ENCODE data around the gene PERCC1. TPM values are rescaled to one million over a fixed set of nuclear protein-coding genes. Genes with fewer than 3 reads are reported as not detected.

The PERCC1 gene
- total and polyA plus RNA-seq, 11 donors = 0.11 to 0.60 (median 0.34) TPM; not detected in 6

DNA sequence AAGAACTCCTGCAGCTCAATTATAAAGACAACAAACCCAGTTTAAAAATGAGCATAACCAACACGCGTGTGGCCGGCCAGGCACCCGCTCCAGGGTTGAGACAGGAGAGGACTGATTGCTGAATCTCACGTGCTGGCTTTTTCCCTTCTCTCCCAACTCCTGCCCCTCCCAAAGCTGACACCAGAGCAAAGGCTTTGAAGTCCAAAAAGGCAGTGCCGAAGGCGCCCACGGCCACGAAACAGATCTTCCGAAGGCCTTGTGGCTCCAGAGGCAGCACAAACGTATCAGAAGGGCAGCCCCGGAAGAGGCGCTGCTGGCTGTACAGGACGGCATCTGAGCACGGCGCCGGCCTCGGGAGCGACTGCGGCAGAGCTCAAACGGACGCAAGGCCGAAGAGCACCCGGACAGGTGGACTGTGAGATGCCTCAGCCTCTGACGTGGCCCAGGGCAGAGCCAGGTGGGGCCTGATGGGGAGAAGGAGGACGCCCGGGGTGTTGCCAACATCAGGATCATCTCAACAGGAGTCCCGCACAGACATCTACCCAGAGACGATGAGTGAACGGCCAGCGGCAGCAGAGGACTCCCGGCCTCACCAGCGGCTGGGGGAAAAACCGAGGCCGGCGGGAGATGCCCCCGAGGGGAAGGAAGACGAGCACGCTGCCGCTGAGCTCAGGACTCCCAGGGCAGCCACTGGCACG is 33.5 kb downstream of the PERCC1 start:
- Histone ChIP-seq H3K27me3 (no peaks in the 10 kb centered on the region), H3K36me3 (peaks cover 0 to 41% (median 23%) of the 10 kb centered on the region in 9 donors), H3K4me1 (peaks cover 0 to 9% (median 0%) of the 10 kb centered on the region in 12 donors), H3K27ac (no peak overlapping the region), H3K9me3 (no peaks in the 10 kb centered on the region), H3K4me3 (no peak overlapping the region)
- intact Hi-C loops (cut with DNase I) = no loop called here
- 90 to 92% (median 91%) methylated on average over 28 to 41 of the region's 41 CpGs for WGBS, 4 donors
- ATAC-seq = no peak
- DNase-seq = peak in 1 of 5 donors; percentile 55
- TF ChIP-seq, protein P1, sequence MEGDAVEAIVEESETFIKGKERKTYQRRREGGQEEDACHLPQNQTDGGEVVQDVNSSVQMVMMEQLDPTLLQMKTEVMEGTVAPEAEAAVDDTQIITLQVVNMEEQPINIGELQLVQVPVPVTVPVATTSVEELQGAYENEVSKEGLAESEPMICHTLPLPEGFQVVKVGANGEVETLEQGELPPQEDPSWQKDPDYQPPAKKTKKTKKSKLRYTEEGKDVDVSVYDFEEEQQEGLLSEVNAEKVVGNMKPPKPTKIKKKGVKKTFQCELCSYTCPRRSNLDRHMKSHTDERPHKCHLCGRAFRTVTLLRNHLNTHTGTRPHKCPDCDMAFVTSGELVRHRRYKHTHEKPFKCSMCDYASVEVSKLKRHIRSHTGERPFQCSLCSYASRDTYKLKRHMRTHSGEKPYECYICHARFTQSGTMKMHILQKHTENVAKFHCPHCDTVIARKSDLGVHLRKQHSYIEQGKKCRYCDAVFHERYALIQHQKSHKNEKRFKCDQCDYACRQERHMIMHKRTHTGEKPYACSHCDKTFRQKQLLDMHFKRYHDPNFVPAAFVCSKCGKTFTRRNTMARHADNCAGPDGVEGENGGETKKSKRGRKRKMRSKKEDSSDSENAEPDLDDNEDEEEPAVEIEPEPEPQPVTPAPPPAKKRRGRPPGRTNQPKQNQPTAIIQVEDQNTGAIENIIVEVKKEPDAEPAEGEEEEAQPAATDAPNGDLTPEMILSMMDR (IDR thresholded peaks at IDR 0.05) = no peak

DNA sequence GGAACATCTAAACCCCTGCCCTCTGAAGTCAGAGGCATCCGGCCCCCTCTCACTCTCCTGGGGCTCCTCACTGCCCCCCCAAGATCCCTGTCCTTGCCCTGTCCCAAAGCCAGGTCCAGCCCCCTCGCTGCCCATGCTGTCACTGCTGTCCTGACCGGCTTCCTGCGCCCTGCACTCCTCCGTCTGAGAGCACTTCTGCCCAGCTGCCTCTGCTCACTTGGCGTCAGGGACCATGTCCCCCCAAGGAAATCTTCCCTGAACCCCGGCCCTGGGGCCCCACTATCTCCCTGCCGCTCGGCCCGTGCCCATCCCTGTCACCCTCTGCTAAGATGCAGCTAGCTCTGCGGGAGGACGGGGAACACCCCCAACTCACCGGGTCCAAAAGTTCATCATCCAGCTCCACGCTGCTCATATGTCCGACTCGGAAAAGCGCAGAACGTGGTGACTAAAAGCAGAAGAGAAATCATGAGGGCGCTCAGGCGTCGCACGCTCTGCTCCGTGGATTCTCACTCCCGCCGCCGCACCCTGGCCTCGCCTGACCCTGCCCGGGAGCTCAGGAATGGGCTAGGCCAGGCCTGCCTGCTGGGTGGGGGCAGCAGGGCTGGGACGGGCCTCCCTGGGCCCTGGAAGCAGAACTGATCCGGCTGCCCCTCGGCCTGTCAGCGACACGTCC is 34.2 kb downstream of the PERCC1 start:
- DNase-seq (peak in 1 of 5 donors; percentile 52), ATAC-seq (no peak)
- 89 to 93% (median 91%) methylated on average over 28 to 33 of the region's 33 CpGs for WGBS, 4 donors
- TF ChIP-seq POLR2A (IDR thresholded peaks at IDR 0.05) = no peak
- TF ChIP-seq, protein P1 (IDR thresholded peaks at IDR 0.05) = no peak
- H3K4me3 ChIP-seq = no peak overlapping the region
- H3K36me3 ChIP-seq = peaks cover 0 to 39% (median 23%) of the 10 kb centered on the region in 9 donors
- intact Hi-C loops (cut with DNase I) = no loop called here
- peaks cover 0 to 9% (median 0%) of the 10 kb centered on the region in 12 donors for H3K4me1 ChIP-seq
- no peaks in the 10 kb centered on the region for H3K27me3 ChIP-seq
- no peaks in the 10 kb centered on the region for H3K9me3 ChIP-seq
- no peak overlapping the region for H3K27ac ChIP-seq

DNA sequence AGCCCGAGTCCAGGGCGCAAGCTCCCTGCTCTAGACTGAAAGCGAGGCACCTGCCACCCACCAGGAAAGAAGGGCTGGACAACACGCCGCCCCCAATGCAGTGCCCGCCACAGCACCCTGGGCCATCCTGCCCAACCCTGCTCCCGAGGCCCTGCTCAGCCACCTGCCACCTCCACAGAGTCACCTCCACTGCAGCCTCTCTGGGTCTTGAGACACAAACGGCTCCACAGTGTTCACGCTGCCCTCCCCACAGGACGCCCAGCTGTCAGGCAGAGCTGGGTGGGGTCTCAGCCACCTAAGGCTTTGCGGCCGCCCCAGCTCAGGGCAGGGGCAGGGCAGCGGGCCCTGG is 34.7 kb downstream of the PERCC1 start:
- 92 to 95% (median 93%) methylated on average over 7 to 13 of the region's 13 CpGs for WGBS, 4 donors
- intact Hi-C loops (cut with DNase I) = no loop called here
- H3K4me1 ChIP-seq = peaks cover 0 to 13% (median 0%) of the 10 kb centered on the region in 12 donors
- peaks cover 0 to 34% (median 18%) of the 10 kb centered on the region in 9 donors for H3K36me3 ChIP-seq
- H3K9me3 ChIP-seq = no peaks in the 10 kb centered on the region
- no peak overlapping the region for H3K27ac ChIP-seq
- DNase-seq (peak in 1 of 5 donors; percentile 52), ATAC-seq (no peak)
- no peak overlapping the region for H3K4me3 ChIP-seq
- TF ChIP-seq, protein P1 (IDR thresholded peaks at IDR 0.05) = no peak
- no peak for TF ChIP-seq POLR2A (IDR thresholded peaks at IDR 0.05)
- H3K27me3 ChIP-seq = no peaks in the 10 kb centered on the region

DNA sequence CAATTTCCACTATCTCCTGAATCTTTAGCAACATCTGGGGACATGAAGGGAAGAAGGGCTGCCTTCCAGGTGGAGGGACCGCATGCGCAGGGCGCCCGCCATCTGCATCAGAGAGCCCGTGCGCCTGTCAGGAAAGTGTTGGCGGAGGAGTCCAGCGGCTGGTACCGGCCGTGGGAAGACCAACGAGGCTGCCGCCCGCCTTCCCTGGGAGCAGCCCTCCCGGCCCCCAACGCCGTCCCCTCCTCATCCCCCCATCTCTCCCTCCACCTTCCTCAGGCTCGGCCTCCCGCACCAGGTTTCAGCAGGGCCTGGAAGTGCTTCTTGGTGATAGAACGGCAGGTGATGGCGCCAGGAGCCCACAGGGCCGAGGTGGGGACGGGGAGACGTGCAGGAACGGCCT is 35.2 kb downstream of the PERCC1 start:
- TF ChIP-seq POLR2A (IDR thresholded peaks at IDR 0.05) = no peak
- TF ChIP-seq, protein P1 (IDR thresholded peaks at IDR 0.05) = no peak
- Histone ChIP-seq H3K4me3 (no peak overlapping the region), H3K27me3 (no peaks in the 10 kb centered on the region), H3K36me3 (peaks cover 0 to 29% (median 13%) of the 10 kb centered on the region in 9 donors), H3K9me3 (no peaks in the 10 kb centered on the region), H3K4me1 (peaks cover 0 to 18% (median 2%) of the 10 kb centered on the region in 12 donors), H3K27ac (no peak overlapping the region)
- intact Hi-C loops (cut with DNase I) = no loop called here
- no peak for ATAC-seq
- 86 to 94% (median 90%) methylated on average over 24 of the region's 24 CpGs for WGBS, 4 donors
- DNase-seq = peak in 1 of 5 donors; percentile 65
